NCI-H146 treated with DMSO at 0.1 percent for 48 hours (cell line): ENCODE measurements around the gene DFFA.

Source experiments
- DNase-seq: peaks from one replicate; lab custom pipeline; 2025; ENCODE audit not compliant: unreplicated experiment; lab: John Stamatoyannopoulos, UW

Gene DFFA

GRCh38 chr1:10472220-10473144 is at the start of gene DFFA:
Gene DFFA, minus strand, starts transcription at chr1:10472529. Its CDS starts 71 bp downstream, at chr1:10472458.
- peak; percentile 63 for DNase-seq

GRCh38 chr1:10521537-10522157 is 49.3 kb upstream of the DFFA start:
- no peak for DNase-seq

- DNase-seq, result no peak
Measured at GRCh38 chr1:10520952-10521351, 48.6 kb upstream of the DFFA start.

- DNase-seq, result no peak
Measured at GRCh38 chr1:10520497-10520896, 48.2 kb upstream of the DFFA start.

- DNase-seq, result peak; percentile 15
Measured at GRCh38 chr1:10519016-10519417, 46.7 kb upstream of the DFFA start.

GRCh38 chr1:10517677-10517982 is 45.3 kb upstream of the DFFA start:
- DNase-seq, result no peak

- DNase-seq, result no peak
Measured at GRCh38 chr1:10516925-10517676, 44.8 kb upstream of the DFFA start.

- no peak for DNase-seq
Measured at GRCh38 chr1:10515976-10516750, 43.8 kb upstream of the DFFA start.

GRCh38 chr1:10515301-10515975 is 43.1 kb upstream of the DFFA start:
- no peak for DNase-seq

- DNase-seq, result peak; percentile 16
Measured at GRCh38 chr1:10514490-10515235, 42.3 kb upstream of the DFFA start.

- DNase-seq, result no peak
Measured at GRCh38 chr1:10513199-10513598, 40.9 kb upstream of the DFFA start.

- no peak for DNase-seq
Measured at GRCh38 chr1:10511494-10511885, 39.2 kb upstream of the DFFA start.

GRCh38 chr1:10510520-10511493 is 38.5 kb upstream of the DFFA start:
- DNase-seq, result no peak

GRCh38 chr1:10509809-10510509 is 37.6 kb upstream of the DFFA start:
- DNase-seq, result no peak

GRCh38 chr1:10508511-10508951 is 36.2 kb upstream of the DFFA start:
- no peak for DNase-seq

GRCh38 chr1:10507111-10507879 is 35.0 kb upstream of the DFFA start:
- peak; percentile 66 for DNase-seq

GRCh38 chr1:10506677-10507047 is 34.3 kb upstream of the DFFA start:
- no peak for DNase-seq
